IMR-90 (cell line): ENCODE results near the gene LMAN2. TPM values are rescaled to one million over a fixed set of nuclear protein-coding genes. Genes with fewer than 3 reads are reported as not detected.

Experiments used
- ATAC-seq: fragments of 200-7000 bp; cut with Tn5 transposase; 2 replicates; pipeline ENCODE4 v1.9.1; 2020; ENCODE audit warnings: low read depth, mild to moderate bottlenecking, moderate library complexity
- BruUV-seq: library from RNA; stranded (reverse); fragments of 400-500 nt; replicated peaks from 2 replicates; lab custom pipeline; 2021; lab: Mats Ljungman, UMichigan
- CTCF ChIA-PET: fragments of 300-600 bp; formaldehyde crosslinking; extraction: SDS; loops from one replicate; lab custom pipeline; 2021; ENCODE audit warnings: antibody characterized with exemption; lab: Yijun Ruan, JAX
- POLR2A ChIA-PET: fragments of 300-600 bp; sonication (Branson Sonifier 250); formaldehyde crosslinking; loops from one replicate; lab custom pipeline; 2022; ENCODE audit warnings: antibody characterized with exemption; ENCODE audit not compliant: unreplicated experiment; lab: Charles Lee
- DNase-seq: peaks from one replicate; pipeline ENCODE4 v3.0.0; 2013
- H2AFZ ChIP-seq: replicated peaks from 2 replicates; pipeline ENCODE3; 2013; ENCODE audit warnings: low read length, mild to moderate bottlenecking; ENCODE audit not compliant: poor library complexity
- H2AK5ac ChIP-seq: 2 replicates; pipeline ENCODE4 v1.6.1; 2013; ENCODE audit warnings: low read depth, low read length, inconsistent platforms
- H2AK9ac ChIP-seq: replicated peaks from 2 replicates; pipeline ENCODE3; 2013; ENCODE audit warnings: mild to moderate bottlenecking, low read depth, low read length, moderate library complexity; ENCODE audit not compliant: poor library complexity
- H2BK120ac ChIP-seq: 2 replicates; pipeline ENCODE4 v1.6.1; 2013; ENCODE audit warnings: low read depth, low read length, inconsistent platforms
- H2BK15ac ChIP-seq: 3 replicates; pipeline ENCODE4 v1.6.1; 2013; ENCODE audit warnings: low read depth, low read length, inconsistent platforms
- H2BK20ac ChIP-seq: 2 replicates; pipeline ENCODE4 v1.6.1; 2013; ENCODE audit warnings: low read depth, mild to moderate bottlenecking, inconsistent platforms, low read length, moderate library complexity
- H2BK5ac ChIP-seq: 2 replicates; pipeline ENCODE4 v1.6.1; 2013; ENCODE audit warnings: mild to moderate bottlenecking, low read depth, low read length, inconsistent platforms; ENCODE audit not compliant: poor library complexity, severe bottlenecking
- H3K14ac ChIP-seq: replicated peaks from 2 replicates; pipeline ENCODE4 v1.6.1; 2013; ENCODE audit warnings: low read depth, low read length, inconsistent platforms
- H3K18ac ChIP-seq: 2 replicates; pipeline ENCODE4 v1.6.1; 2013; ENCODE audit warnings: low read depth, low read length, control low read depth
- H3K23ac ChIP-seq: 2 replicates; pipeline ENCODE4 v1.6.1; 2013; ENCODE audit warnings: low read depth, low read length, inconsistent platforms
- H3K27ac ChIP-seq: 2 replicates; pipeline ENCODE4 v1.5.1; 2013; ENCODE audit warnings: mild to moderate bottlenecking, control low read depth, low read length; ENCODE audit not compliant: insufficient read depth
- H3K27me3 ChIP-seq: 2 replicates; pipeline ENCODE4 v1.6.1; 2013; ENCODE audit warnings: low read length; ENCODE audit not compliant: control insufficient read depth, insufficient read depth
- H3K36me3 ChIP-seq: 2 replicates; pipeline ENCODE4 v1.6.1; 2013; ENCODE audit warnings: low read length, mixed read lengths; ENCODE audit not compliant: control insufficient read depth, insufficient read depth
- H3K4ac ChIP-seq: 2 replicates; pipeline ENCODE4 v1.6.1; 2013; ENCODE audit warnings: low read depth, low read length, inconsistent platforms
- H3K4me1 ChIP-seq: 2 replicates; pipeline ENCODE4 v1.6.1; 2013; ENCODE audit warnings: low read length, mixed read lengths; ENCODE audit not compliant: control insufficient read depth, insufficient read depth
- H3K4me2 ChIP-seq: 2 replicates; pipeline ENCODE4 v1.6.1; 2013; ENCODE audit warnings: low read depth, mild to moderate bottlenecking, control low read depth, low read length, moderate library complexity
- H3K4me3 ChIP-seq: 2 replicates; pipeline ENCODE4 v1.5.1; 2013; ENCODE audit warnings: low read depth, mild to moderate bottlenecking, control low read depth, low read length, moderate library complexity; ENCODE audit not compliant: insufficient read depth
- H3K56ac ChIP-seq: 2 replicates; pipeline ENCODE4 v1.6.1; 2013; ENCODE audit warnings: low read length, inconsistent platforms; ENCODE audit not compliant: insufficient read depth; ENCODE audit errors: extremely low read depth
- H3K79me1 ChIP-seq, 2 experiments: 2 replicates each; pipeline ENCODE4 v1.6.1; 2013; ENCODE audit warnings: low read length in 2 of 2, inconsistent platforms in 1 of 2, low read depth in 1 of 2
- H3K9ac ChIP-seq: 2 replicates; pipeline ENCODE4 v1.6.1; 2013; ENCODE audit warnings: low read depth, low read length, control low read depth
- H3K9me1 ChIP-seq: 2 replicates; pipeline ENCODE4 v1.6.1; 2013; ENCODE audit warnings: low read length, inconsistent platforms; ENCODE audit not compliant: insufficient read depth
- H3K9me3 ChIP-seq: 2 replicates; pipeline ENCODE4 v1.6.1; 2013; ENCODE audit warnings: low read length; ENCODE audit not compliant: control insufficient read depth, insufficient read depth
- H4K20me1 ChIP-seq: 2 replicates; pipeline ENCODE4 v1.6.1; 2013; ENCODE audit warnings: low read length, inconsistent platforms; ENCODE audit not compliant: insufficient read depth
- H4K5ac ChIP-seq: 2 replicates; pipeline ENCODE4 v1.6.1; 2013; ENCODE audit warnings: mild to moderate bottlenecking, low read depth, low read length, control low read depth
- H4K8ac ChIP-seq, 2 experiments: 2 replicates each; pipeline ENCODE4 v1.6.1; 2013; ENCODE audit warnings: low read depth in 2 of 2, low read length in 2 of 2, control low read depth in 1 of 2, inconsistent platforms in 1 of 2
- H4K91ac ChIP-seq: 2 replicates; pipeline ENCODE4 v1.6.1; 2013; ENCODE audit warnings: low read depth, low read length, inconsistent platforms; ENCODE audit not compliant: insufficient read depth
- FOS ChIP-seq: fragments of 150-350 bp; IDR thresholded peaks from 2 replicates; pipeline ENCODE4 v1.6.1; 2016; ENCODE audit warnings: low read depth, low read length
- NFE2L2 ChIP-seq: fragments of 150-350 bp; IDR thresholded peaks from 2 replicates; pipeline ENCODE4 v1.6.1; 2016; ENCODE audit warnings: low read depth, mild to moderate bottlenecking, low read length
- RCOR1 ChIP-seq: IDR thresholded peaks from 2 replicates; pipeline ENCODE4 v1.6.1; 2012; ENCODE audit warnings: mild to moderate bottlenecking, low read length, improper control_type of control experiment; ENCODE audit not compliant: insufficient replicate concordance
- USF2 ChIP-seq: fragments of 150-350 bp; IDR thresholded peaks from 2 replicates; pipeline ENCODE4 v1.6.1; 2017; ENCODE audit warnings: mild to moderate bottlenecking, antibody characterized with exemption, low read length, low read depth
- WGBS, 2 experiments: methylation state at CpG; one replicate each; pipeline versions ENCODE4 v1.1.5 to v1.1.7; 2013; ENCODE audit warnings: missing lambda C conversion rate in 2 of 2; ENCODE audit not compliant: insufficient read length in 1 of 2; ENCODE audit errors: extremely low coverage in 2 of 2; 5-methylcytosine and 5-hydroxymethylcytosine counted together
- dilution Hi-C: fragments of 300-500 bp; cut with HindIII; formaldehyde crosslinking; loops from one replicate; pipeline ENCODE4 v1.14.3; 2018; ENCODE audit warnings: low sequenced_read_pairs; ENCODE audit not compliant: unreplicated experiment
- in situ Hi-C: fragments of 300-500 bp; cut with MboI; formaldehyde crosslinking; loops from 3 replicates; pipeline ENCODE4 v1.14.3; 2019; ENCODE audit warnings: low sequenced_read_pairs, inconsistent platforms, mixed read lengths
- intact Hi-C: fragments of 100-400 bp; cut with micrococcal nuclease; formaldehyde crosslinking; loops from 2 replicates; pipeline ENCODE4 v1.10.0; 2022
- polyA plus RNA-seq, 3 experiments: library from polyadenylated mRNA; depleted of rRNA; stranded (reverse); fragments of >200 nt; gene quantifications; 2 replicates each; pipeline ENCODE4 v1.2.3, GENCODE V29; 2012; ENCODE audit warnings: low replicate concordance in 1 of 3
- total RNA-seq: library from RNA; depleted of rRNA; stranded (reverse); fragments of >200 nt; gene quantifications from 2 replicates; pipeline ENCODE4 v1.2.3, GENCODE V29; 2012
- TF ChIP-seq, protein P1 (sequence below): fragments of 150-350 bp; IDR thresholded peaks from 2 replicates; pipeline ENCODE4 v1.6.1; 2016; ENCODE audit warnings: low read depth, mild to moderate bottlenecking, low read length, moderate library complexity, borderline replicate concordance
- TF ChIP-seq, protein P2 (sequence below): conservative IDR thresholded peaks from 2 replicates; pipeline ENCODE4 v1.5.1; 2012; ENCODE audit warnings: mild to moderate bottlenecking, low read depth, low read length, improper control_type of control experiment

Gene LMAN2
- total and polyA plus RNA-seq, 2 of the 4 experiments (the other 2 are of a cell fraction) = 253 to 303 TPM

DNA sequence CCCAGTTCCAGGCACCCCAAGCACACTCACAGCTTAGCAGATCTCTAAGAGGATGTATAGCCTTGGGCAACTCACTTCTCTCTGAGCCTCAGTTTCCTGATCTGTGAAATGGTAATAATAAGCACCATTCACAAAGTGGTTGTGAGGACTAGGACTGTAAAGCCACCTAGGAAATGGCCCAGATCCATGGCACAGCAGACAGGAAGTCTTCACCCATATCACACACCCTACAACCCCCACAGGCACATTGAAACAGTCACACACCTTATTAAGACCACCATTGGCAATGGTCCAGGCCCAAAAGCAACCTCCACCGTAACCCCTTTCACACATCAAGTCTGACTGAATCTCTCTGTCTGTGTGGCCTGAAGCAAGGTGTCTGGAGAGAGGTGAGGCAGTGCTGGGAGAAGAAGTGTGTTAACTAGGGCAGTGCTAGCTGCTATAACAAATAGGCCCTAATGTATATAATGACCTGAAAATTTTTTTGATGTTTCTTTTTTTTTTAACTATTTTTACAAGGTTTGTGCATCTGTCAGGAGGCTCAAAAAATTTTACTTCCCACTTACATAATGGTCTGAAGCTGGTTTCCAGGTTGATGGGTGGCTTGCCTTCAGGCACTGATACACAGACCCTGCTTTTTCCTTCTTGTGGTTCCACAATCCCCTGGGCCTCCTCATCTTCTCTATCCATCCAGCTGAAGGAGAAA, 3.8 kb upstream of the LMAN2 start:
- H4K8ac ChIP-seq = no peak overlapping the region
- no peak overlapping the region for H2BK15ac ChIP-seq
- in situ Hi-C loops (no loop called here), intact Hi-C loops (no loop called here), dilution Hi-C loops (no loop called here)
- peaks cover 11% of the 10 kb centered on the region in 2 experiments for H3K79me1 ChIP-seq
- H2AFZ ChIP-seq = no peak overlapping the region
- DNase-seq (no peak), ATAC-seq (no peak)
- peaks cover 5% of the 10 kb centered on the region; the same call in 1 of the 2 replicates for H3K9me1 ChIP-seq
- no peak overlapping the region for H3K4ac ChIP-seq
- H4K5ac ChIP-seq = no peak overlapping the region
- no peak overlapping the region for H3K18ac ChIP-seq
- no peak overlapping the region for H3K14ac ChIP-seq
- H3K27me3 ChIP-seq = peaks cover 18% of the 10 kb centered on the region
- H3K27ac ChIP-seq = no peak overlapping the region
- no peak overlapping the region for H2AK5ac ChIP-seq
- no peak overlapping the region for H3K23ac ChIP-seq
- no peak overlapping the region for H3K56ac ChIP-seq
- H2AK9ac ChIP-seq = no peak overlapping the region
- H3K9ac ChIP-seq = no peak overlapping the region
- H3K4me1 ChIP-seq = peaks cover 6% of the 10 kb centered on the region
- H4K20me1 ChIP-seq = no peaks in the 10 kb centered on the region; the same call in 1 of the 2 replicates
- no peak overlapping the region for H2BK120ac ChIP-seq
- no peak overlapping the region for H3K4me2 ChIP-seq
- no CpG with 5 or more reads among the region's 1 CpG for WGBS, 2 experiments
- TF ChIP-seq, protein P1, sequence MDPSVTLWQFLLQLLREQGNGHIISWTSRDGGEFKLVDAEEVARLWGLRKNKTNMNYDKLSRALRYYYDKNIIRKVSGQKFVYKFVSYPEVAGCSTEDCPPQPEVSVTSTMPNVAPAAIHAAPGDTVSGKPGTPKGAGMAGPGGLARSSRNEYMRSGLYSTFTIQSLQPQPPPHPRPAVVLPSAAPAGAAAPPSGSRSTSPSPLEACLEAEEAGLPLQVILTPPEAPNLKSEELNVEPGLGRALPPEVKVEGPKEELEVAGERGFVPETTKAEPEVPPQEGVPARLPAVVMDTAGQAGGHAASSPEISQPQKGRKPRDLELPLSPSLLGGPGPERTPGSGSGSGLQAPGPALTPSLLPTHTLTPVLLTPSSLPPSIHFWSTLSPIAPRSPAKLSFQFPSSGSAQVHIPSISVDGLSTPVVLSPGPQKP = no peak
- TF ChIP-seq NFE2L2 = no peak
- TF ChIP-seq USF2 = no peak
- TF ChIP-seq FOS = no peak
- no peak for TF ChIP-seq RCOR1
- TF ChIP-seq, protein P2, sequence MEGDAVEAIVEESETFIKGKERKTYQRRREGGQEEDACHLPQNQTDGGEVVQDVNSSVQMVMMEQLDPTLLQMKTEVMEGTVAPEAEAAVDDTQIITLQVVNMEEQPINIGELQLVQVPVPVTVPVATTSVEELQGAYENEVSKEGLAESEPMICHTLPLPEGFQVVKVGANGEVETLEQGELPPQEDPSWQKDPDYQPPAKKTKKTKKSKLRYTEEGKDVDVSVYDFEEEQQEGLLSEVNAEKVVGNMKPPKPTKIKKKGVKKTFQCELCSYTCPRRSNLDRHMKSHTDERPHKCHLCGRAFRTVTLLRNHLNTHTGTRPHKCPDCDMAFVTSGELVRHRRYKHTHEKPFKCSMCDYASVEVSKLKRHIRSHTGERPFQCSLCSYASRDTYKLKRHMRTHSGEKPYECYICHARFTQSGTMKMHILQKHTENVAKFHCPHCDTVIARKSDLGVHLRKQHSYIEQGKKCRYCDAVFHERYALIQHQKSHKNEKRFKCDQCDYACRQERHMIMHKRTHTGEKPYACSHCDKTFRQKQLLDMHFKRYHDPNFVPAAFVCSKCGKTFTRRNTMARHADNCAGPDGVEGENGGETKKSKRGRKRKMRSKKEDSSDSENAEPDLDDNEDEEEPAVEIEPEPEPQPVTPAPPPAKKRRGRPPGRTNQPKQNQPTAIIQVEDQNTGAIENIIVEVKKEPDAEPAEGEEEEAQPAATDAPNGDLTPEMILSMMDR = no peak
- no peak overlapping the region for H2BK5ac ChIP-seq
- no peak overlapping the region for H4K91ac ChIP-seq
- no TSS peak for BruUV-seq
- CTCF ChIA-PET = interaction anchor here (0.6 to 1.2 kb wide), 2 partner anchors 28 to 120 kb away, joined by 5 to 10 read pairs; no protein-coding TSS in a partner anchor
- H2BK20ac ChIP-seq = no peak overlapping the region
- peaks cover 2% of the 10 kb centered on the region; the same call in 1 of the 2 replicates for H3K9me3 ChIP-seq
- H3K4me3 ChIP-seq = no peak overlapping the region
- POLR2A ChIA-PET = no interaction called here
- H3K36me3 ChIP-seq = no peaks in the 10 kb centered on the region
